ENCODE results near the gene CPNE9.

CPNE9 gene

GRCh38 chr3:9703736-9704346, at the start of gene CPNE9:
TSS of gene CPNE9 (plus strand) at chr3:9703833. CDS start at chr3:9703997, 164 bp downstream.
- no peak for DNase-seq (ENCODE audit: low read depth in 2 of 2)

DNA sequence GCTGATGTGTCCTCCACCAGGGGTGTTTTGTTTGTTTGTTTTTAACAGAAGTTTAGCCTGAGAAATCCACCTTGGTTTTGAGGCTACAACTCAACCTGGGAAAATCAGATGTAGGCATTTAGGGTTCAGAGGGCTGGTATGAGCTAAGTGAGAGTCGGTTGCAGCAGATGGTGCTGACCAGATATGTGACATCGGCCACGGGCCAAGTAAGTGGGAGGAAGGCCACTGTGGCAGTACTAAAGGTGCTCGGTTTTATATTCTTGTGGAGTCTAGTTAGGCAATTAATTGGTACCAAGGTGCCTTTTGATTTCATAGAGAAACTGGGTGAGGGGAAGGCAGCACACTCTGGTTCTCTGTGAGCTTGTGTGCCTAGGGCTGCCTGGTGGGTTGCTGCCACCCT, 43.8 kb upstream of the CPNE9 start:
- no peak for DNase-seq (ENCODE audit: low read depth in 2 of 2)

DNA sequence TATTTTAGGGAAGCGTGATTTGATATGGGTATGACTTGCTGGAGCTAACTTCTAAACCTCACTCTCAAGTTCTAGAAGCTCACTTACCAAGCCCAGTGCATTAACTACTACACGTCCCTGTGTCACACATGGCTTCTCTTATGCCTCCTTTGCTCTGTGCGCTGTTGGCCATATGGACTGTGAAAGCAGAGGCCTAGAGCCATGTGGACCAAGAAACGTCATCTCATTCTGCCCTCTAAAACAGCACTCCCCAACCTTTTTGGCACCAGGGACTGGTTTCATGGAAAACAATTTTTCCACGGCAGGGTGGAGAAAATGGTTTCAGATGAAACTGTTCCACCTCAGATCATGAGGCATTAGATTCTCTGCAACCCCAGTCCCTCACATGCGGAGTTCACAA, 42.7 kb upstream of the CPNE9 start:
- no peak for DNase-seq (ENCODE audit: low read depth in 2 of 2)

GRCh38 chr3:9664119-9664751, 39.4 kb upstream of the CPNE9 start:
- no peak for DNase-seq (ENCODE audit: low read depth in 2 of 2)

DNA sequence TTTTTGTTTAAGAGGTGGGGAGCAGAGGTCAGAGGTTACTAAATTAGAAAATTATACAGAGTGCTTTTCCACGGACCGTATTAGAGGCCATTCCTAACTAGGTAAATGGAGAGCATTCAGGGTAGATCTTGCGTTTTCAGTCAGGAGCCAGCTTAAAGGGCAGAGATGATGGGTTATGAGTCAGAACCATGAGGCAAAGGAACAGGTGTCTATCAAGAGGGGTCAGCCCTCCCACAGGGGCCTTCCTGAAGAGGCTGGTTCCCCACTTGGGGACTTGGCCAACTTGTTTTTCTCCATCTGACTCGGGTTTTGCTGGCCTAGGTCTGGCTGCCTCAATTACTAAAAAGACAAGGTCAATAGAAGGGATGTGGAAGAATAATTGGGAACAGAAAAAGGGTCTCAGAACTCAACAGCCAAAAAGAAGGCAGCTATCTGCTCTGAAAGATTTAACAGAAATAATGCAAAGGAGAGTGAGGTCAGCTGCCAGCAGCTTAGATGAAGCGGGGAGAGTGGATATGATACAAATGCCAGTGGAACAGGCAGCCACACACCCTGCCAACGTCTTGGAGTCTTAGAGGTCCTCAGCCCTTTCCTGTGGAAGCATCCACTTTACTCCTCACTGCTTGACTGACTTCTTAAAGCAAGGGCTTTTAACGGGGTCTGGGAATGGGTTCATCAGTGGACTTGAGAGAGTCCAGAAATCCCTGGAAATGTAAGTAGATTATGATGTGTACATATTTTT, 36.8 kb upstream of the CPNE9 start:
- DNase-seq (ENCODE audit: low read depth in 2 of 2) = no peak

- DNase-seq (ENCODE audit: low read depth in 2 of 2) = no peak
Observed at GRCh38 chr3:9669277-9669676, 34.4 kb upstream of the CPNE9 start.

GRCh38 chr3:9669720-9670432, 33.8 kb upstream of the CPNE9 start:
- DNase-seq (ENCODE audit: low read depth in 2 of 2) = no peak

DNA sequence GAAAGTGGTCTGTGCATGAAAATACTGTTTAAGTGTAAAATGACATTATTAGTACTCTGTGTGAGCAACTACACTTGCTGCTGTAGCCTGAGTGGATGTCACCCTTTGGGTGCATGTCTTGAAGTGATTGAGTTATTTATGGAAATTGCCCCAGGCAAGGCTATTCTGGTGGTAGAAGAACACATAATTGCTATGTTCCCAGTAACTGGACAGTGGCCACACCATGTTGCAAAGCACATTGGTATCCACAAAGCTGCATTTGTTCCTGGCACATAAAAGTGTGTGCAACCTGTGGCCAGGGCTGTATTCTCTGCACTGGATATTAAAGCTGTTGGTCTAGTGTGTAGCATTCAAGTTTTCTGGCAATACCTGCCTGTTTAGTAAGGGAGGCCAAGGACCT, 30.6 kb upstream of the CPNE9 start:
- DNase-seq (ENCODE audit: low read depth in 2 of 2) = no peak

- DNase-seq (ENCODE audit: low read depth in 2 of 2) = no peak
Observed at GRCh38 chr3:9673752-9674151, 29.9 kb upstream of the CPNE9 start.

DNA sequence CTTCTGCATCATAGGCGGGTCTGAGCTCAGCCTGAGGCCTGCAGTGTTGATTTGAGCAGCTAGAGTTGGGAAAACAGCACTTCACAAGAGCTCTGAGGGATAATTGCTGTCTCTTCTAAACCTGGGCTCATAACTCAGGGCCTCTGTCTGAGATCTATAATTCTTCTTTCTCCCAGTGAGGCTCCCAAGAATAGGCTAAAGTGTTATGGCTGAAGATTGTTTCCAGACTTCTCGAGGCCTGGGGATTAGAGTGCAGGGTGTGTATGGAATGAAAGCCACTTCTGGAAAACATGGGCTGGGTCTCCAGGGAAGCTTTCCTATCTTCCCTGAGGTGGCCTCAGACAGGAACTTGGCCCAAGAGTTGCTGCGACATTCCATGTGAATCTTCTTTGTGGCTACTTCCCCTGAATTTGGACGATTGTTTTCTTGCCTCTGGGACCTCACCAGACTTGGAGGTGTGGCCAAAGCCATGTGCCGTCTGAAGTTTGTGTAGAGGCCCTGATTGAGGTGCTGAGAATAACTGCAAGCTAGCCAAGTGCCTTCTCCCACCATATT, 27.8 kb upstream of the CPNE9 start:
- DNase-seq (ENCODE audit: low read depth in 2 of 2) = no peak

GRCh38 chr3:9676785-9677184, 26.8 kb upstream of the CPNE9 start:
- DNase-seq (ENCODE audit: low read depth in 2 of 2) = no peak

GRCh38 chr3:9678493-9678892, 25.1 kb upstream of the CPNE9 start:
- DNase-seq (ENCODE audit: low read depth in 2 of 2) = no peak

DNA sequence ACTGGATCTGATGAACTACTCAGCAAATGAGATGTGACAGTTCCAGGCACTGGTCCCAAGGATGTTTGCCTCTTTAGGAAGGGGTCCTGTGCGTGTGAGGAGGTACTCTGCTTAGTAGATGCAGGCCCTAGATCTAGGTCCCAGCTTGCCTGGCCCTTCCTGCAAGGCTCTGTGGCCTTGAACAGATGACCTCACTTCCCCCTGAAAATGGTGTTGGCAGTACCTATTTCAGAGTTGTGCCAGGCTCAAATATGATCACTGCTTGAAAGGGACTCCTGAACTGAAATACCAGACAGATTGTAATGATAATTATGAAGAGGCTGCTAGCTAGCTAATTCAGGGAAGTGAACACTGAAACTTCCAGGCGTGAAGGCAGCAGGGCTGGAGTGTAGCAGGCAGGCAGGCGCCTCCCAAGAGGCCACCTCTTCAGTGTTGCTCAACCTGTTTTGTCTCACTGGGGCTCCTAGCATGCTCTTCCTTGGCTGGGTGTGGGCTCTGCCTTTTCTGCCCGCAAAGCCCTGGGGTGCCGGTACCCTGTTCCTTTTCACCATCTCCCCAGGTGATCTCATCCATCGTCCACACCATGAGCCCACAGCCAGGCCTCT, 24.1 kb upstream of the CPNE9 start:
- no peak for DNase-seq (ENCODE audit: low read depth in 2 of 2)

GRCh38 chr3:9681011-9681722, 22.5 kb upstream of the CPNE9 start:
- DNase-seq (ENCODE audit: low read depth in 2 of 2) = no peak

DNA sequence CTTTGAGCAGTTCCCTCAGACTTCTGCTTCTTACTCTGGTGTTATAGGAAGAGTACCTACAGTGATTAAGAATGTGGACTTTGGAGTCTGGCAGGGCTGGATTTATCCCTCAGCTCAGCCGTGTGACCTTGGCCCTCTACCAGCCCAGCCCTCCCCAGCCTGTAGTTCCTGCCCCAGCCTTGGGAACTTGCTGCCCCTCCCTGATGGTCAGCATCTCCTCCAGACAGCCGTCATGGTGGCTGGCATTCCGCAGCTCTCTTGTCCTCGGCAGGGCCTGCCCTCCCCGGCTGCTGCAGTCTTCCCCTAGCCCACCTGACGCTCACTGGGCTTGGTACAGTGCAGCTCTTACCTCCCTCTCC, 21.9 kb upstream of the CPNE9 start:
- DNase-seq (ENCODE audit: low read depth in 2 of 2) = no peak

- DNase-seq (ENCODE audit: low read depth in 2 of 2) = no peak
Observed at GRCh38 chr3:9682096-9682495, 21.5 kb upstream of the CPNE9 start.

DNA sequence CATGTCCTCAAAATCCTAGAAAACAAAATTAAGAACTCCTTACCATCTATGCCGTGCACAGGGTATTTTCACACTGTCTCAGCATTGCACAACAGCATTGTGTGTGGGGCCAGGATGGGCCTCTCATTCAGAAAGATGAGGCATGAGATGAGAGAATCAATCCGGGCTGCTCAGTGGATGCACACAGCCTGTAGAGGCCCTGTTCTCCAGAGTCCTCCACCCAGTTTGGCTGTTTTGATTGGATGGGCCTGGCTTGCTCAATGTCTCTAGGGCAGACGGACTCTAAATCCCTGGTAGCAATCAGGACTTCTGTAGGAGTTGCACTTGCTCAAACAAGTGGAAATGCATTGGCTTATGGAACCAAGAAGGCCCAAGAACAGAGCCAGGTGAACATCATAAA, 20.2 kb upstream of the CPNE9 start:
- no peak for DNase-seq (ENCODE audit: low read depth in 2 of 2)

DNA sequence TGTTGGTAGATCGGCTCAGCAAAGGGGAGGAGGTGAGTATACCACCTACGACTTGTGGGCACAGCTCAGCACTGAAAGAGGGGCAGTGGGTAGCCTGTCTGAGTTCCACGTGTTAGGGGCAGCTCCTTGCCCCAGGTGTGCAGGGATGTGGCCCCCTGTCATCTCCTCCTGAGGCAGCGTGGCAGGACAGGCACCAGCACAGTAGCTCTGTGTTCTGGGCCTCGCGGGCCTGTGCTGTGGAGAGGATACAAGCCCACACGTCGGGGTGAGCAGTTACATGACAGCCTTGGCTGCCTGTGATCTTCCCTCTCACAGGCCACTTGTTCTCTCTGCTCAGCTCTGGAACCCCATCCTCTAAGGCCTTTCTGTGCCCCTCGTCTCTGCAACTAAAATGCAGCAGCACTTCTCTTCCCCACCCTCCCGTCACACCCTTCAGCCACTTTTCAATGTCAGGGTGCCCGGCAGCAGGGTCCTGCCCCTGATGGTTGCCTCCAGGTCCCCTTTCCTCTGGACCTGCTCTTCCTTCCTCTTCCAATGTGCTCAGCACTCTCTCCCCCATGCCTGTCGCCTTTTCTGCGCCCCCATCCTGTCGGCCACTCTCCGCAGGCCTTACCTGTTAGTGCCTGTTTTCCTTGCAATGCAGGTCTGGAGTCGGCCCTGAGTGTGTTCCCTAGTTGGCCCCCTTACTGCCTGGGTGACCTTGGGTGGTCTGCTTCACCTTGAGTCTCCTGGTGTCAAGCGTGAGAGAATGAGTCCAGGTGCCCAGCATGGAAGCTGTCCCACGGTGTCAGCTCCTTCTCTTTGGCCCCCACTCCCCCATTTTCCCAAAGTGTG, 18.2 kb upstream of the CPNE9 start:
- DNase-seq (ENCODE audit: low read depth in 2 of 2) = no peak

DNA sequence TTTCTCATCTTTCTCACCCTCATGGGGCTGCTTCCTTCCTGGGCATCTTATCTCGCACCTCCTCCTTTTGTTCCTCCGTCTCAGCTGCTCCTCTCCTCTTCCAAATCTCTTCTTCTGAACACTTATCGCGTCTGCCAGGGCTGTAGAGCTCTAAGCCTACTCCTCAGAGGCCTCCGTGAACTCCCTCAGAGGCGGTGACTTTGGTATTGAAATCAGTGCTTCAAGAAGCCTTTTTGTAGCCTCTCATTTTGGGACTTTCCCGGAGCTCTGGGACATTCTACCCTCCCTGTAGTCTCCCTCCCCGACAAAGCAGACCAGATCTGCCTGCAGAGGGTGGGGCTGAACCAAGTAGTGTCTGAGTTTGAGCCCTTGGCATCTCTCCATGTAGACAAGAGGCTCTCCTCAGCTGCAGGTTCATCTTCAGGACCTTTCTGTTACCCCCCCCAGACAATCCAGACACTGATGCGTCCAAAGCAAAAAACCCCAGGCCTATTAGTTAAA, 17.5 kb upstream of the CPNE9 start:
- no peak for DNase-seq (ENCODE audit: low read depth in 2 of 2)

GRCh38 chr3:9686703-9687102, 16.9 kb upstream of the CPNE9 start:
- no peak for DNase-seq (ENCODE audit: low read depth in 2 of 2)

All from stimulated activated CD8-positive, alpha-beta memory T cell treated with anti-CD3 and anti-CD28 coated beads, Interleukin-2, amount 100 ng/mL, for 48 hours (primary cell).